Left ventricle myocardium inferior (tissue), 1 donor: Measurements from ENCODE around the gene MEIS1. TPM values are rescaled to one million over a fixed set of nuclear protein-coding genes. Genes with fewer than 3 reads are reported as not detected.
A peak's percentile ranks its signal among the peaks of the same experiment; 100 is the strongest.

Experiments used
- DNase-seq: peaks from one replicate; pipeline ENCODE4 v3.0.0-alpha.2; 2020
- H3K27ac ChIP-seq: fragments of 200-600 bp; replicated peaks from 2 replicates; pipeline ENCODE4 v1.8.0; 2021
- H3K27me3 ChIP-seq: fragments of 200-600 bp; 2 replicates; pipeline ENCODE4 v1.8.0; 2021; ENCODE audit warnings: low read depth
- H3K36me3 ChIP-seq: fragments of 200-600 bp; 2 replicates; pipeline ENCODE4 v1.8.0; 2021
- H3K4me1 ChIP-seq: fragments of 200-600 bp; 2 replicates; pipeline ENCODE4 v1.8.0; 2021
- H3K4me3 ChIP-seq: fragments of 200-600 bp; 2 replicates; pipeline ENCODE4 v1.8.0; 2021; ENCODE audit warnings: mild to moderate bottlenecking, moderate library complexity
- H3K9me3 ChIP-seq: fragments of 200-600 bp; replicated peaks from 2 replicates; pipeline ENCODE4 v1.8.0; 2021
- intact Hi-C: fragments of 100-400 bp; cut with micrococcal nuclease; formaldehyde crosslinking; loops from one replicate; pipeline ENCODE4 v1.11.0; 2022
- total RNA-seq: library from RNA; stranded (reverse); fragmentation: NEBNext Ultra II Directional; extraction: Animal tissue kit (Norgen Biotek cat#: 25700); gene quantifications from one replicate; pipeline ENCODE4 v1.2.1, GENCODE V29; 2021
- TF ChIP-seq, protein P1 (sequence below): fragments of 200-600 bp; IDR thresholded peaks from 2 replicates; pipeline ENCODE4 v1.8.0; 2021; ENCODE audit warnings: antibody characterized with exemption, mild to moderate bottlenecking, borderline replicate concordance
- donor health status: DM: no; HTN: yes; CAD: no; lungs with severe emphysema.

MEIS1 gene
- total RNA-seq, 1 donor from 2014 or later, result 38.0 TPM

DNA sequence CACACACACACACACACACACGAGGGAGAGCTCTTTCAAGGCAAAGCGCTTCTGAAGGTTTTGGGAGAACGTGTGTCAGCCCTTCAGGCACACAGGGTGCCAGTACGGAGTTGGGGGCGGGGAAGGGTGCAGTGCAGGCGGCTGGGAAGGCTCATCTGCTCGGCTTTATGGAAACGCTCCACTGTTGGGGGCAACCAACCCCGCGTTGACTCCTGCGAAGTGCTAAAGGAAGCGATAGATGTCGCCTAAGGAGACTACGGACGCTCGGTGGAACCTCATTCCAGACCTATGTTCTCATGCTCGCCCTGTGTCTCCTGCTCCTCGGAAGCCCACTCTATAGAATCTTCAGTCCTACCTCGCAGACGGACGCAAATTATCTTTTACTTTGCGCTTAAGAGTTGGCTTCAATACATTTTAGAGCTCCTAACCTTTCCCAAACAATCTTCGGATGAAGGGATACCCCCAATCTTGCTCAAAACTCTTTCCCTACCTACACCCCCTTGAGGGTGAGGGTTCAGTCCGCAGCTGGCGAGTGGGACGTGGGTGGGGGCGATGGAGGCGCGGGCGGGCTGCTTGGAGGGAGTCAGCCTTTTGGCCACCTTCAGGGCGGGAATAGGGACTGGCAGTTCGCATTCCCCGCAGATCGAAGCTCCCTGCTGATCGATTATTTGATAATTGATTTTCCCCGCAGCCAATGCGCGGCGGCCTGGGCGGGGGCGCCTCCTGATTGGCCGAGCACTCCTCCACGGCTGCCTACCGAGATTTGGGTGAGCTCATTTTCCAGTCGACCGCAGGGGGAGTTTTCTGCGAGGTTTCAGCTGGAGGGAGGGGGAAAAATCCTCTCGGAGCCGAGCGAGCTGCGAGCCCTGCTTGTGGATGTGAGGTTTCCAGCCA lies 1.9 kb upstream of the MEIS1 start:
- Histone ChIP-seq H3K9me3 (no peaks in the 10 kb centered on the region), H3K27ac (peak overlapping the region; percentile 96), H3K4me3 (peak overlapping the region; percentile 81), H3K4me1 (peaks cover 25% of the 10 kb centered on the region), H3K36me3 (no peaks in the 10 kb centered on the region), H3K27me3 (peaks cover 54% of the 10 kb centered on the region)
- intact Hi-C loops, result no loop called here
- TF ChIP-seq, protein P1, sequence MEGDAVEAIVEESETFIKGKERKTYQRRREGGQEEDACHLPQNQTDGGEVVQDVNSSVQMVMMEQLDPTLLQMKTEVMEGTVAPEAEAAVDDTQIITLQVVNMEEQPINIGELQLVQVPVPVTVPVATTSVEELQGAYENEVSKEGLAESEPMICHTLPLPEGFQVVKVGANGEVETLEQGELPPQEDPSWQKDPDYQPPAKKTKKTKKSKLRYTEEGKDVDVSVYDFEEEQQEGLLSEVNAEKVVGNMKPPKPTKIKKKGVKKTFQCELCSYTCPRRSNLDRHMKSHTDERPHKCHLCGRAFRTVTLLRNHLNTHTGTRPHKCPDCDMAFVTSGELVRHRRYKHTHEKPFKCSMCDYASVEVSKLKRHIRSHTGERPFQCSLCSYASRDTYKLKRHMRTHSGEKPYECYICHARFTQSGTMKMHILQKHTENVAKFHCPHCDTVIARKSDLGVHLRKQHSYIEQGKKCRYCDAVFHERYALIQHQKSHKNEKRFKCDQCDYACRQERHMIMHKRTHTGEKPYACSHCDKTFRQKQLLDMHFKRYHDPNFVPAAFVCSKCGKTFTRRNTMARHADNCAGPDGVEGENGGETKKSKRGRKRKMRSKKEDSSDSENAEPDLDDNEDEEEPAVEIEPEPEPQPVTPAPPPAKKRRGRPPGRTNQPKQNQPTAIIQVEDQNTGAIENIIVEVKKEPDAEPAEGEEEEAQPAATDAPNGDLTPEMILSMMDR, result peak; percentile 11
- DNase-seq, result peak; percentile 88

GRCh38 chr2:66433695-66433944 lies 1.3 kb upstream of the MEIS1 start:
- H3K27ac ChIP-seq, result peak overlapping the region; percentile 96
- peaks cover 25% of the 10 kb centered on the region for H3K4me1 ChIP-seq
- peaks cover 48% of the 10 kb centered on the region for H3K27me3 ChIP-seq
- H3K4me3 ChIP-seq, result peak overlapping the region; percentile 81
- no peak for DNase-seq
- no peaks in the 10 kb centered on the region for H3K36me3 ChIP-seq
- TF ChIP-seq, protein P1, result no peak
- intact Hi-C loops, result no loop called here
- no peaks in the 10 kb centered on the region for H3K9me3 ChIP-seq

DNA sequence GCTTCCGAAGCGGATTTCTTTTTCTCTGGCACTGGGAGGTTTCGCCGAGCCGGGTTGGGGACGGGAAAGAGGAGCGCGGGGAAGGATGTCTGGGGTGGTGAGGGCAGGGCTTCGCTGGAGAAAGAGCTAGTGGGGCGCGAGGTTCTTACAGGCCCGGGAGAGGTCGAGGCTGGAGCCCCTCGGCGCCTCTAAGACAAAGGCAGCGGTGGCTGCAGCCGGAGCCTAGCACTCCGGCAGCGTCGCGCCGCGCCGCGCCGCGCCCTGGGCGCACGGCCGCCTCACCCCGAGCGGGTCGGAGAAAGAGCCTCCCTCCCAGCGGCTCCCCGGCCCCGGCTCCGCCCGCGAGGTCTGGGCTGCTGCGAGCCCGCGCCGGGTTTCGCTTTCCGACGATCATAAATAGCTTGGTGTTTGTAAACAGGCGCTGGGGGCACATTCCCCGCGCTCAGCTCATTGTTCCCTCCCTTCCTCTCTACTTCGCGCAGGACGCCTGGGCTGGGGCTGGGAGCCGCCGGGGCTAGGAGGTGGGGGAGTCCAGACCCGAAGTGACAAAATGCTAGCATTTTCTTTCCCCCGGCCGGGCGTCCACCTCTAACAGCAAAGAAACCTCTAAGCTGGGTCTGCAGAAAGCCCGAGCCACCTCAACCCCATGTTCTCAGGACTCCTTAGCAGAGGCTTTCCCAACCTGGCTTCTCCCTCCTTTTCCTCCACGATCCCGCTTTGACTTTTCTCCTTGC lies 813 bp upstream of the MEIS1 start:
- peak; percentile 54 for DNase-seq
- Histone ChIP-seq H3K36me3 (no peaks in the 10 kb centered on the region), H3K27me3 (peaks cover 43% of the 10 kb centered on the region), H3K9me3 (no peaks in the 10 kb centered on the region), H3K4me1 (peaks cover 25% of the 10 kb centered on the region), H3K27ac (peak overlapping the region; percentile 96), H3K4me3 (peak overlapping the region; percentile 81)
- TF ChIP-seq, protein P1, result no peak
- intact Hi-C loops, result no loop called here

- Histone ChIP-seq H3K4me3 (peak overlapping the region; percentile 81), H3K27ac (peak overlapping the region; percentile 96), H3K4me1 (peaks cover 30% of the 10 kb centered on the region), H3K27me3 (peaks cover 32% of the 10 kb centered on the region), H3K9me3 (no peaks in the 10 kb centered on the region), H3K36me3 (no peaks in the 10 kb centered on the region)
- TF ChIP-seq, protein P1, result no peak
- intact Hi-C loops, result no loop called here
- DNase-seq, result no peak
Measured at GRCh38 chr2:66435549-66435875, 587 bp downstream of the MEIS1 start.

GRCh38 chr2:66435963-66436362 lies 1.0 kb downstream of the MEIS1 start:
- peaks cover 28% of the 10 kb centered on the region for H3K27me3 ChIP-seq
- H3K4me3 ChIP-seq, result peak overlapping the region; percentile 81
- no peaks in the 10 kb centered on the region for H3K36me3 ChIP-seq
- H3K4me1 ChIP-seq, result peaks cover 35% of the 10 kb centered on the region
- TF ChIP-seq, protein P1, result no peak
- no peaks in the 10 kb centered on the region for H3K9me3 ChIP-seq
- H3K27ac ChIP-seq, result peak overlapping the region; percentile 96
- intact Hi-C loops, result no loop called here
- no peak for DNase-seq
